CD4-positive, alpha-beta T cell treated with Interleukin-15 for 4 hours (primary cell): ENCODE data around the gene PARM1.
"Not testable (repeated sequence)": the region's sequence is repeated elsewhere in the genome, so short reads cannot be mapped to it uniquely, and the experiment has no call there.

Experiments used
- DNase-seq: peaks from one replicate; pipeline ENCODE4 v3.0.0-alpha.2; 2020; ENCODE audit warnings: low spot score

Gene PARM1

GRCh38 chr4:74983253-74983635 lies 50.3 kb downstream of the PARM1 start:
- DNase-seq, result no peak

- DNase-seq, result no peak
Observed at GRCh38 chr4:74990276-74990875, 57.5 kb downstream of the PARM1 start.

- not testable (repeated sequence) for DNase-seq
Observed at GRCh38 chr4:74994436-74994835, 61.5 kb downstream of the PARM1 start.

GRCh38 chr4:74996996-74997395 lies 64.1 kb downstream of the PARM1 start:
- no peak for DNase-seq

- DNase-seq, result no peak
Observed at GRCh38 chr4:74997948-74998729, 65.2 kb downstream of the PARM1 start.

- DNase-seq, result no peak
Observed at GRCh38 chr4:74999714-75000309, 66.9 kb downstream of the PARM1 start.

GRCh38 chr4:75001871-75002270 lies 69.0 kb downstream of the PARM1 start:
- no peak for DNase-seq

GRCh38 chr4:75002381-75002780 lies 69.5 kb downstream of the PARM1 start:
- DNase-seq, result no peak

GRCh38 chr4:75003979-75004378 lies 71.1 kb downstream of the PARM1 start:
- no peak for DNase-seq

- DNase-seq, result no peak
Observed at GRCh38 chr4:75004755-75005668, 72.1 kb downstream of the PARM1 start.

GRCh38 chr4:75005727-75006126 lies 72.8 kb downstream of the PARM1 start:
- no peak for DNase-seq

- DNase-seq, result no peak
Observed at GRCh38 chr4:75007891-75008290, 75.0 kb downstream of the PARM1 start.

- DNase-seq, result no peak
Observed at GRCh38 chr4:75009138-75009537, 76.2 kb downstream of the PARM1 start.

GRCh38 chr4:75011131-75011795 lies 78.3 kb downstream of the PARM1 start:
- no peak for DNase-seq

- DNase-seq, result no peak
Observed at GRCh38 chr4:75015627-75016026, 82.7 kb downstream of the PARM1 start.

- no peak for DNase-seq
Observed at GRCh38 chr4:75016472-75016871, 83.6 kb downstream of the PARM1 start.

- DNase-seq, result no peak
Observed at GRCh38 chr4:75018811-75019479, 86.0 kb downstream of the PARM1 start.

- DNase-seq, result no peak
Observed at GRCh38 chr4:75025431-75025830, 92.5 kb downstream of the PARM1 start.

GRCh38 chr4:75028196-75028854 lies 95.4 kb downstream of the PARM1 start:
- no peak for DNase-seq

GRCh38 chr4:75030028-75030427 lies 97.1 kb downstream of the PARM1 start:
- DNase-seq, result no peak
